Stimulated activated CD4-positive, alpha-beta T cell treated with anti-CD3 and anti-CD28 coated beads, Interleukin-12 subunit alpha, Interleukin-12 subunit beta, amount 100 ng/mL, for 48 hours (primary cell): ENCODE data around the gene OR51E2.
"Not testable (repeated sequence)": the region's sequence is repeated elsewhere in the genome, so short reads cannot be mapped to it uniquely, and the experiment has no call there.

Source experiments
- DNase-seq, 3 donors: peaks; one replicate each; pipeline ENCODE4 v3.0.0-alpha.2; 2020; ENCODE audit warnings: low read depth in 2 of 3, low spot score in 1 of 3

OR51E2 gene

GRCh38 chr11:4697585-4697984 is at the start of gene OR51E2:
Gene OR51E2 (minus strand): TSS chr11:4697853. CDS start chr11:4682711, 15,142 bp downstream.
- DNase-seq, result no peak

- no peak for DNase-seq
Observed at GRCh38 chr11:4740735-4741134, 43.1 kb upstream of the OR51E2 start.

GRCh38 chr11:4727171-4727570 is 29.5 kb upstream of the OR51E2 start:
- DNase-seq, result no peak

GRCh38 chr11:4722616-4723534 is 25.2 kb upstream of the OR51E2 start:
- DNase-seq, result not testable (repeated sequence)

- DNase-seq, result no peak
Observed at GRCh38 chr11:4714300-4714699, 16.6 kb upstream of the OR51E2 start.

GRCh38 chr11:4713241-4713640 is 15.6 kb upstream of the OR51E2 start:
- no peak for DNase-seq

- no peak for DNase-seq
Observed at GRCh38 chr11:4704790-4705334, 7.2 kb upstream of the OR51E2 start.

GRCh38 chr11:4704054-4704789 is 6.6 kb upstream of the OR51E2 start, which contains the start of gene MMP26:
Gene MMP26 (plus strand): TSS chr11:4704784.
- DNase-seq, result no peak

GRCh38 chr11:4700436-4700820 is 2.8 kb upstream of the OR51E2 start:
- DNase-seq, result no peak

- no peak for DNase-seq
Observed at GRCh38 chr11:4699697-4700435, 2.2 kb upstream of the OR51E2 start.

GRCh38 chr11:4695442-4695841 is 2.2 kb downstream of the OR51E2 start:
- DNase-seq, result no peak

GRCh38 chr11:4684631-4685285 is 12.9 kb downstream of the OR51E2 start:
- no peak for DNase-seq

GRCh38 chr11:4682623-4683419 is 14.8 kb downstream of the OR51E2 start:
- DNase-seq, result no peak

GRCh38 chr11:4680341-4680740 is 17.3 kb downstream of the OR51E2 start:
- no peak for DNase-seq

GRCh38 chr11:4677948-4678347 is 19.7 kb downstream of the OR51E2 start:
- DNase-seq, result no peak

- DNase-seq, result no peak
Observed at GRCh38 chr11:4673781-4674180, 23.9 kb downstream of the OR51E2 start.

GRCh38 chr11:4672470-4672869 is 25.2 kb downstream of the OR51E2 start:
- DNase-seq, result no peak

GRCh38 chr11:4671741-4672140 is 25.9 kb downstream of the OR51E2 start:
- DNase-seq, result no peak

GRCh38 chr11:4665424-4665823 is 32.2 kb downstream of the OR51E2 start:
- DNase-seq, result no peak

GRCh38 chr11:4664786-4665185 is 32.9 kb downstream of the OR51E2 start:
- no peak for DNase-seq
